ENCODE results near the gene GADL1. TPM values are rescaled to one million over a fixed set of nuclear protein-coding genes. Genes with fewer than 3 reads are reported as not detected.

GADL1 gene
- polyA plus RNA-seq, 1 donor: 0.04 TPM

DNA sequence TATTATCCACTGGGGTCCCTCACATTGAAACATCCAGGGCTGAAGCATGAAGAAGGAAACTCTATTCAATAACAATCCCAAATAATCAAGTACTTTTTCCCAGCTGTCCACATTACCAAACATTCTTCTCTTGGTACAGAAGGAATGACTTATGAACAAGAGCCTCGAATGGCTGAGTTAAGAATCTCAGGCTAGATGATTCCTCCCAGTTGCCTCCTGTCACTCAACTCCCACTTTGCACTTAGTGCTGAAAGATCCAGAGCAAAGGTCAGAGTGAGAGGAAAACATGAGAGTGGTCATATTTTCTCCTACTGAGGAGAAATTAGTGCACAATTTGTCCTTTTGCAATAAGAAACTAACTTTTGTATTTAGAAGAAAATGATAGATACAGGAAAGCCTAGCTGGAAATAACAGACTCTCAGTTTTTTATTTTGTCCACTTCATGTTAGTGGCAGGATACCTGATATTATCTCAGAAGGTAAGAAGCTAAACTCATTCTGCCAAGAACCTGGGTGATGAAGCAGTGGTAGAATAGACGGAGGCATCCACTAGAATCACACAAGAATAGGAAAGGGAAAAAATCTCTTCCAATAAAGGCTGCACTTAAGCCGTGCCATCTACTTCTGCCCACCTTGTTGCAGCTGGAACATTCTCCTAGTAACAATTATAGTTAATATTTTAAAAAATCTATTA, 46.2 kb downstream of the GADL1 start:
- Histone ChIP-seq H3K9me3 (ENCODE audit: control insufficient read depth, low read depth, low read length) (no peaks in the 10 kb centered on the region), H3K4me1 (ENCODE audit: control insufficient read depth, insufficient read depth, low read length) (no peaks in the 10 kb centered on the region), H3K27me3 (ENCODE audit: control insufficient read depth, insufficient read depth, low read length) (no peaks in the 10 kb centered on the region), H3K36me3 (ENCODE audit: control insufficient read depth, insufficient read depth, low read length) (no peaks in the 10 kb centered on the region), H3K27ac (ENCODE audit: low read length) (no peak overlapping the region), H3K4me3 (ENCODE audit: low read length) (no peak overlapping the region)
- WGBS (ENCODE audit: insufficient coverage, low lambda C conversion rate): no CpG with 5 or more reads among the region's 3 CpGs
- DNase-seq: peak; percentile 23 to 40

DNA sequence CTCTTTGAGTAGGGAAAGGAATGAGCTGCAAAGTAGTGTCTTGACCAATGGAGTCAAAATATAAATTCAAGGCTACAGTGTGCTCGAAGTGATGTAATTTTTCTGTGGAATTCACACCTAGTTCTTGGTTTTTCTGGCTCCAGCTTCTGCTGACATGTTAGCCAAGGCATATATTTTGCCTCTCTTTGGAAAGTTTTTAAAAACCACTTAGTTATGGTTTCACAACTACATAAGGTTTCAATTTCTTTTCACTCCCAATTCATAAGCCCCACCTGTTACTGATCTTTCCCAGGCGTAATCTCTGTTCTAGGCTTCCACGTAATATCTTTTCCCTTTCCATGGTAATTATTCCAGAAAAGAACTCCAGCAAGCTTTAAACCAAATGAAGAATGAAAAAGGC, 46.9 kb downstream of the GADL1 start:
- no peak for DNase-seq
- no peaks in the 10 kb centered on the region for H3K4me1 ChIP-seq (ENCODE audit: control insufficient read depth, insufficient read depth, low read length)
- H3K27me3 ChIP-seq (ENCODE audit: control insufficient read depth, insufficient read depth, low read length): no peaks in the 10 kb centered on the region
- no peaks in the 10 kb centered on the region for H3K9me3 ChIP-seq (ENCODE audit: control insufficient read depth, low read depth, low read length)
- H3K36me3 ChIP-seq (ENCODE audit: control insufficient read depth, insufficient read depth, low read length): no peaks in the 10 kb centered on the region
- 92% methylated on average over 3 of the region's 3 CpGs for WGBS (ENCODE audit: insufficient coverage, low lambda C conversion rate)
- no peak overlapping the region for H3K4me3 ChIP-seq (ENCODE audit: low read length)
- H3K27ac ChIP-seq (ENCODE audit: low read length): no peak overlapping the region

DNA sequence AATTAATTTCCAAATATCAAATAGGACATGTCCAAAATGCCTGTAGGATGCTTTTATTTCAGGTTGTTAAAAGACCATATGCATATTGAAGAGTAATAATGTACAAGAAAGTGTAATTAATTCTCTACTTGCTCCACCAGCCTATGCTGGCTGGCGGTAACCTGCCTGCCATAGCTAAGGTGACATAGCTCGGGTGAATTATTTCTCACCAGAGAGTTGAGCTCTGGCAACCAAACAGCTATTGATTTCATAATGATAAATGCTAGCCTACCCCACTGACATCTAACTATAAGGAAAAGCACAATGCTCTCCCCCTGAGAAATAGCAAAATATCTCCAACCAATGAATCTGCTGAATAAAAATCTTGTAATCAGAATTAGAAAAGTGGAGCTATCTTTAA, 48.9 kb downstream of the GADL1 start:
- Histone ChIP-seq H3K4me3 (ENCODE audit: low read length) (no peak overlapping the region), H3K27ac (ENCODE audit: low read length) (no peak overlapping the region), H3K36me3 (ENCODE audit: control insufficient read depth, insufficient read depth, low read length) (no peaks in the 10 kb centered on the region), H3K27me3 (ENCODE audit: control insufficient read depth, insufficient read depth, low read length) (no peaks in the 10 kb centered on the region), H3K4me1 (ENCODE audit: control insufficient read depth, insufficient read depth, low read length) (no peaks in the 10 kb centered on the region), H3K9me3 (ENCODE audit: control insufficient read depth, low read depth, low read length) (no peaks in the 10 kb centered on the region)
- DNase-seq: no peak
- WGBS (ENCODE audit: insufficient coverage, low lambda C conversion rate): no CpG with 5 or more reads among the region's 2 CpGs

DNA sequence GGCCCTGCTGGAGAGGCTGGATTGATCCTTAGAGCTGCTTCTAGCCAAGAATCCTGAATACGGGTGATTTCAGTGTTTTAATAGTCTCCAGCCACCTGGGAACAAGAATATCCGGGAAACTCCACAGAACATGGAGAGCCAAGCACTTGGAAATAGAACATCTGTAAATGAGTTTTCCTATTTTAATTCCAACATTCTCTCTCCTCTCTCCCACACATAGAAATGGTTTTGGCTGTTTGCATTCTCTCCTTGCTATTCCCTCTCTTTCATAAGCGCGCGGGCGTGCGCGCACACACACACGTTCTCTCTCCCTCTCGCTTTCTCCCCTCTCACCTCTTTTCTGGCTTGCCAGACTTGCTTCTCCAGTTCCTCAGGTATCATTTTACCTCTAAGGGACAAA, 50.6 kb downstream of the GADL1 start:
- Histone ChIP-seq H3K27ac (ENCODE audit: low read length) (no peak overlapping the region), H3K9me3 (ENCODE audit: control insufficient read depth, low read depth, low read length) (no peaks in the 10 kb centered on the region), H3K36me3 (ENCODE audit: control insufficient read depth, insufficient read depth, low read length) (no peaks in the 10 kb centered on the region), H3K4me3 (ENCODE audit: low read length) (no peak overlapping the region), H3K4me1 (ENCODE audit: control insufficient read depth, insufficient read depth, low read length) (no peaks in the 10 kb centered on the region), H3K27me3 (ENCODE audit: control insufficient read depth, insufficient read depth, low read length) (no peaks in the 10 kb centered on the region)
- no peak for DNase-seq
- no CpG with 5 or more reads among the region's 10 CpGs for WGBS (ENCODE audit: insufficient coverage, low lambda C conversion rate)

DNA sequence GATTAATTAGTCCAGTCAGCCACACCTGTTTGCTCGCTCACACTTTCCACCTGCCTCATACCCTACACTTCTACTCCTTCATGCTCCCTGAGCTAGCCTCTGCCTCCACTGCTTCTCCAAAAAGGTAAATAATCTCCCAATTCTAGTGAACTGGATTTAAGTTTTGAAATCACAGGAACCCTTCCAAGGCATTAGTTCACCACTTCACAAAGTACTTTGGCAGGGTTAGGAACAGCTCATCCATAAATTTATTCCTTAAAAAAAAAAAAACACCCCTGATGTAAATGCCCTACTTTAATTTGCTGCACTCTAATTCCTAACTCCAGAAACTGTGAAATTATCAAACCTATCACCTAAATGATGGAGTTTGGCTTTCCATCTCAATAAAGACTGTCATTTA, 58.3 kb downstream of the GADL1 start:
- peaks cover 3% of the 10 kb centered on the region for H3K27me3 ChIP-seq (ENCODE audit: control insufficient read depth, insufficient read depth, low read length)
- no peak for DNase-seq
- H3K4me3 ChIP-seq (ENCODE audit: low read length): no peak overlapping the region
- H3K9me3 ChIP-seq (ENCODE audit: control insufficient read depth, low read depth, low read length): no peaks in the 10 kb centered on the region
- no CpG with 5 or more reads among the region's 1 CpG for WGBS (ENCODE audit: insufficient coverage, low lambda C conversion rate)
- H3K36me3 ChIP-seq (ENCODE audit: control insufficient read depth, insufficient read depth, low read length): no peaks in the 10 kb centered on the region
- no peaks in the 10 kb centered on the region for H3K4me1 ChIP-seq (ENCODE audit: control insufficient read depth, insufficient read depth, low read length)
- H3K27ac ChIP-seq (ENCODE audit: low read length): no peak overlapping the region

DNA sequence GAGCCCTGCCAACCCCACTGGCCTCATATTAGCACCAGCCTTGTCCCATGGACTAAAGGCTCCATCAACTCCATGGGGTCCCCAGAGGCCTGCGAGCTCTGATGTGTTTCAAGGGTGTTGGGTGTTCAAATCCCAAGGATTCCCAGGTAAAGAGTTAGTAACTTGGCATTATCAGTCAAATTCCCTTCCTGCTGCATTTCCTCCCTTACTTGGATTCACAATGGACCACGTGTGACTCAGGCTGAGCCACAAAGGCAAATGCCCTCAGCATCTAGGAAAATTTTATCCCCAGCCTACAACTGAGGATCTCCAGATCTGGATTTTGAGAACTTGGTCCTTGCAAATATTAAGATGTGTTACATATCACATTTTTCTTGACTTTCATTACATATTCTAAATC, 58.8 kb downstream of the GADL1 start:
- no peak for DNase-seq
- Histone ChIP-seq H3K27ac (ENCODE audit: low read length) (no peak overlapping the region), H3K4me1 (ENCODE audit: control insufficient read depth, insufficient read depth, low read length) (no peaks in the 10 kb centered on the region), H3K27me3 (ENCODE audit: control insufficient read depth, insufficient read depth, low read length) (peaks cover 3% of the 10 kb centered on the region), H3K9me3 (ENCODE audit: control insufficient read depth, low read depth, low read length) (no peaks in the 10 kb centered on the region), H3K36me3 (ENCODE audit: control insufficient read depth, insufficient read depth, low read length) (no peaks in the 10 kb centered on the region), H3K4me3 (ENCODE audit: low read length) (no peak overlapping the region)
- 40% methylated on average over 1 of the region's 2 CpGs for WGBS (ENCODE audit: insufficient coverage, low lambda C conversion rate)

DNA sequence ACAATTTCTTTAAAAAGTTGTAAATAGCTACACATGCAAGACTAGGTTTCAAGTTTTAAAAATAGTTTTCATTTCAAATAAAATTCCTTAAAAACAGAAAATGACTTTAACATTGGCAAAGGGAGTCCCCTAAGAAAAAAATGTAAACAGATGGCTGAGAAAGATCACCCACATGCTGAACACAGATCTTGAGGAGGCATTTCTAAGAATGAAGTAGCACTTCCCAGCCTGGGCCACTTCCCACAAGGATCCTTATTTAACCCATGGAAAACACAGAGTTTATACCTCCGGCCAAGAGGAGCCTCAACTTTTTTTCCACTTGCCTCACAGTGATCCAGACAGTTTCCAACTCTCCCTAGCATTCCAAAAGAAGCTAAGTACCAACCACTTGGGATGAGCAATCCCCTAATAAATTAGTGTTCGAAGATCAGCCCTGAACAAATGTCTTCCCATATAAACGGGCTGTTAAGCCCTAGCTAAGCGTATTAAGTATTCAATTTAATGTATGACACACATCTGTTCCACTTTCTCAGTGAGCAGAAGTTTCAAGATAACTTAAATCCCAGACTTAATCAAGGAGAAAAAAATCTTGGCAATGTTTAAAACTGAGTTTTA, 61.4 kb downstream of the GADL1 start:
- Histone ChIP-seq H3K36me3 (ENCODE audit: control insufficient read depth, insufficient read depth, low read length) (no peaks in the 10 kb centered on the region), H3K9me3 (ENCODE audit: control insufficient read depth, low read depth, low read length) (no peaks in the 10 kb centered on the region), H3K4me1 (ENCODE audit: control insufficient read depth, insufficient read depth, low read length) (no peaks in the 10 kb centered on the region), H3K4me3 (ENCODE audit: low read length) (no peak overlapping the region), H3K27ac (ENCODE audit: low read length) (no peak overlapping the region), H3K27me3 (ENCODE audit: control insufficient read depth, insufficient read depth, low read length) (peaks cover 3% of the 10 kb centered on the region)
- no peak for DNase-seq
- WGBS (ENCODE audit: insufficient coverage, low lambda C conversion rate): no CpG with 5 or more reads among the region's 4 CpGs

DNA sequence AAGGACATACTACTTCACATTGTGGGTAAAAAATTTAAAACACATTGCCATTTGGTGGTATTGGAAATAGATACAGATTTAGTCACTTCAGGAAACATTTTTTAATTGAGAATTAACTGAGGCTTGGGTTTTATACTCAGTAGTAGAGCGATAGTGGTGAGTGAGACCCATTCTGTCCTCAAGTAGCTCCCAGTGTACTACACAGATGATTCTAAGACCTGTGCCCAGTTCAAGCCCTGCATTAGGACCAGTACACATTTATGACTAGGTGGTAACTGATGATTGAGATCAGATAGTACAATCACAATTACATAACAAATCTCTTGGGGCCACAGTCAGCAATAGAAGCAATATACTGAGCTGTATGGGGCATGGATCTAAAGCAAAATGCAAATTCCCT, 67.4 kb downstream of the GADL1 start:
- WGBS (ENCODE audit: insufficient coverage, low lambda C conversion rate): no CpG with 5 or more reads among the region's 1 CpG
- no peaks in the 10 kb centered on the region for H3K9me3 ChIP-seq (ENCODE audit: control insufficient read depth, low read depth, low read length)
- no peak overlapping the region for H3K27ac ChIP-seq (ENCODE audit: low read length)

DNA sequence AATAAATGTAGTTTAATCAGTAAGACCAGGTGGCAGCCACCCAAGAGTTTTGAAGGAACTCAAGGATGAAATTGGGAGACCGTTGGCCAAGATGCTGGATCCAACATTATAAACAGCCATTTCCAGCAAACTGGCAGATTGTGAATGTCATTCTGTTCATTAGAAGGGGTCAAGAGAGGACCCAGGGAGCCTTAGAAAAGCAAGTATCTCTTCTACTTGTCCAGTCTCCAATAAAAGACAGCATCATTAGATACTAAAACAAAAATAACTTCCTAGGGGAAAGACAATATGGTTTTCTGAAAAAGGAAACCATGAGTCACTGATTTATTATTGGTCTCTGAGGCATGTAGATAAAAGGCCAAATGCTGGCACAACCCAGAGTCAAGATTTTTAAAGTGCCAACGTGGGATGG, 67.9 kb downstream of the GADL1 start:
- no peak overlapping the region for H3K27ac ChIP-seq (ENCODE audit: low read length)
- H3K36me3 ChIP-seq (ENCODE audit: control insufficient read depth, insufficient read depth, low read length): no peaks in the 10 kb centered on the region
- 80% methylated on average over 1 of the region's 2 CpGs for WGBS (ENCODE audit: insufficient coverage, low lambda C conversion rate)
- H3K4me3 ChIP-seq (ENCODE audit: low read length): no peak overlapping the region
- DNase-seq: no peak
- H3K9me3 ChIP-seq (ENCODE audit: control insufficient read depth, low read depth, low read length): no peaks in the 10 kb centered on the region
- H3K4me1 ChIP-seq (ENCODE audit: control insufficient read depth, insufficient read depth, low read length): no peaks in the 10 kb centered on the region
- no peaks in the 10 kb centered on the region for H3K27me3 ChIP-seq (ENCODE audit: control insufficient read depth, insufficient read depth, low read length)

More for the DNA sequence above, 67.4 kb downstream of the GADL1 start:
- no peak for DNase-seq
- Histone ChIP-seq H3K4me1 (ENCODE audit: control insufficient read depth, insufficient read depth, low read length) (no peaks in the 10 kb centered on the region), H3K4me3 (ENCODE audit: low read length) (no peak overlapping the region), H3K36me3 (ENCODE audit: control insufficient read depth, insufficient read depth, low read length) (no peaks in the 10 kb centered on the region), H3K27me3 (ENCODE audit: control insufficient read depth, insufficient read depth, low read length) (no peaks in the 10 kb centered on the region)

DNA sequence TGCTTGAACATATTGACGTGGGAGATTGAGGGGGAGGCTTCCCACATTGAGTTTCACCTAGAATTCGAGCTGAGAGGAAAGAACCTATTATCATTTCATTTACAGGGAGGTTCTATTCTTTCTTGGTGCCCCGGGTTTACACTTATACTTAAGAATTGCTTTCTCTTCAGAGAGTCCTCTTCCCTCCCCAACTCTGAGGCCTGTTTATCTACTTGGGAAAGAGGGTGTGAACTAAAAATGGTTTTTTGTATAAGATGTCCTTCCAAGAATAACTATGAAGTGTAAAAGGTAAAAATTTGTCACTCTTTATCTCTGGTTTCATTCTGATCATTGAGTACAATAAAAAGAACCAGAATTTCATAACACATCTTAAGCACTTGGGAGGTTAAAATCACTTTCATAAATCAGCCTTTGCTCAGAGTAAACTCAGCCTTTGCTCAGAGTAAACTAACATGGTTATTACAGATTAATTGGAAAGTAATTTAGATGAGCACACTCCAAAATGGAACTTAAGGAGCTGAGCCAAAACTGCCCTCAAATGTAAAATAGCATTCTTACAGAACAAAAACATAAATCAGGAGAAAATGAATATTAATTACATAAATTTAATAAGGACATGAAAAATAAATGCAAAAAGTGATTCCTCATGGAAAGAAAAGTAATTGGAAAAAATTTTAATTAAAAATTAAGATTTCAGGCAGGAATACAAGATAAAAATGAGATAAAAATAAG, 75.2 kb downstream of the GADL1 start:
- Histone ChIP-seq H3K9me3 (ENCODE audit: control insufficient read depth, low read depth, low read length) (no peaks in the 10 kb centered on the region), H3K27me3 (ENCODE audit: control insufficient read depth, insufficient read depth, low read length) (no peaks in the 10 kb centered on the region), H3K4me3 (ENCODE audit: low read length) (no peak overlapping the region), H3K4me1 (ENCODE audit: control insufficient read depth, insufficient read depth, low read length) (no peaks in the 10 kb centered on the region), H3K36me3 (ENCODE audit: control insufficient read depth, insufficient read depth, low read length) (no peaks in the 10 kb centered on the region), H3K27ac (ENCODE audit: low read length) (no peak overlapping the region)
- DNase-seq: no peak
- no CpG with 5 or more reads among the region's 3 CpGs for WGBS (ENCODE audit: insufficient coverage, low lambda C conversion rate)

All from large intestine (tissue), 3 donors.